ENCODE measurements around the gene RUNX1.

- TF ChIP-seq POLR2AphosphoS5 (IDR thresholded peaks at IDR 0.05) (no peak), CTCF (IDR thresholded peaks at IDR 0.05) (no peak)
Measured at GRCh38 chr21:35014302-35015041, 34.6 kb downstream of the RUNX1 start.
